ENCODE measurements around the gene PAN3.

GRCh38 chr13:28199089-28199488 is 60.7 kb downstream of the PAN3 start:
- TF ChIP-seq ZBTB1 (tag by site-specific recombination; IDR thresholded peaks at IDR 0.05) (no peak), CTCF (tag by site-specific recombination; IDR thresholded peaks at IDR 0.05) (no peak)

Data from HEK293 (cell line).